Measurements from ENCODE around the gene RNF39. TPM values are rescaled to one million over a fixed set of nuclear protein-coding genes. Genes with fewer than 3 reads are reported as not detected.

RNF39 gene
- total RNA-seq, 1 donor from 2014 or later = not detected

DNA sequence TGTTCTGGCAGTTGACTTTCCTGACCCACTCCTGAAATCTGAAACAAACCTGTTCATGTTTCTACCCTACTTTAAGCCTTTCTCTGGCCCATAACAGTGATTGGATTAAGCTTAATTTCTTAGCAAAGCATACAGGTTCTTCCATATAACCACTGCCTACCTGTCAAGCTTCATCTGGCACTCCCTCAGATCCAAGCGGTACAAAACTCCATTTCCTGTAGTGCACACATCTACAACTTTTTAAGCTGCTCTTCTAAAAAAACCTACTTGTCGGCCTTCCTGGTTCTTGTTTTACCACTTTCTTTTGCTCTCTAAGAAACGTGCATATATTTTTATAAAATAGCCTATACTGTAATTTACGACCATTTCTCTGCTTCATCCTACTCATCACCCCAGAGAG, 9.5 kb downstream of the RNF39 start:
- Mint-ChIP-seq H3K4me3 (ENCODE audit: low read depth) (peak overlapping the region; percentile 93), H3K4me1 (ENCODE audit: low read depth) (peaks cover 40% of the 10 kb centered on the region), H3K27ac (peak overlapping the region; percentile 96), H3K9me3 (no peaks in the 10 kb centered on the region), H3K27me3 (ENCODE audit: low read depth) (peaks cover 5% of the 10 kb centered on the region), H3K36me3 (ENCODE audit: low read depth) (peaks cover 68% of the 10 kb centered on the region)
- intact Hi-C loops (cut with micrococcal nuclease) = loop anchor here (2.0 to 5.0 kb wide), 3 partner anchors 36 to 261 kb away; partner anchors contain the start of genes TRIM26 and TRIM39
- no peak for DNase-seq (ENCODE audit: low spot score)

DNA sequence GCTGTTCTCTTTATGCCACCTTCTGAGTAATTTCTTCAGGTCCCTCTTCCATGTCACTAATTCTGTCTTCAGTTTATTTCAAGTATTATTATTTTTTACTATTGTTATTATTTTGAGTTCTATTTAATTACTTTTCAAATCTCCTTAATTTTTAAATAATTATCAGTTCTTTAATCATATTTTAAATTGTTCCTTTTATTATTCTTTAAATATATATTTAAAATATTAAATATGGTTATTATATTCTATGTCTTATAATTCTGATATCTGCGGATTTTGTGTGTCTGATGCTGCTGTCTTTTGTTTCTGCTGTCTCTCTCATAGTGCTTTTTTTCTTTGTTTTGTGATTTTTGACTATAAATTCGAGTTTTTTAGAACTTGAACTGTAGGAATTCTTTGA, 12.3 kb downstream of the RNF39 start:
- intact Hi-C loops (cut with micrococcal nuclease) = loop anchor here (5.0 kb wide), 1 partner anchor 96 kb away; no protein-coding TSS in a partner anchor

DNA sequence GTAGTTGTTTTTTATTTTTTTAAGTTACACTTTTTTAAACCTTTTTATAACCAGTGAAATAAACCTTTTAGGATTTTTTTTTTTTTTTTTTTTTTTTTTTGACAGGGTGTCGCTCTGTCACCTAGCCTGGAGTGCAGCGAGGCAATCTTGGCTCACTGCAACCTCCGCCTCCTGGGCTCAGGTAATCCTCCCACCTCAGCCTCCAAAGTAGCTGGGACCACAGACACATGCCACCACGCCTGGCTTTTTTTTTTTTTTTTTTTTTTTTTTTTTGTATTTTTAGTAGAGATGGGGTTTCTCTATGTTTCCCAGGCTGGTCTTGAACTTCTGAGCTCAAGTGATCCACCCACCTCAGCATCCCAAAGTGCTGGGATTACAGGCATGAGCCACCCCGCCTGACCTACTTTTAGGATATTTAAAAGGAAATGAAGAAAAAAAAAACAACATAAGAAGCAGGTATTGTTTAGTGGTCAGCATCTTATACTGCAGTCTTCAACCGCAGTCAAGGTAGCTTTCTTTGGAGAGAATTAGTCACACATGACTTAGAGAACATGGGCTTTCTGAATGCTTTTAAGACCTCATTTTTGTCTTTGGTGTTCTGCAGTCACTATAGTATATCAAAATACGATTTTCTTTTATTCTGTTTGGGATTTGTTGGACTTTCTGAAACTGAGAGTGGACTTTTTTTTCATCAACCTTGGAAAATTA, 12.9 kb downstream of the RNF39 start:
- H3K4me1 Mint-ChIP-seq (ENCODE audit: low read depth) = peaks cover 43% of the 10 kb centered on the region
- H3K9me3 Mint-ChIP-seq = no peaks in the 10 kb centered on the region
- intact Hi-C loops (cut with micrococcal nuclease) = loop anchor here (5.0 kb wide), 1 partner anchor 95 kb away; no protein-coding TSS in a partner anchor
- no peaks in the 10 kb centered on the region for H3K27me3 Mint-ChIP-seq (ENCODE audit: low read depth)
- H3K36me3 Mint-ChIP-seq (ENCODE audit: low read depth) = peaks cover 36% of the 10 kb centered on the region
- peak overlapping the region; percentile 24 for H3K27ac Mint-ChIP-seq
- peak overlapping the region; percentile 99 for H3K4me3 Mint-ChIP-seq (ENCODE audit: low read depth)
- no peak for DNase-seq (ENCODE audit: low spot score)

More for the DNA sequence above, 12.3 kb downstream of the RNF39 start:
- H3K36me3 Mint-ChIP-seq (ENCODE audit: low read depth) = peaks cover 43% of the 10 kb centered on the region
- H3K4me3 Mint-ChIP-seq (ENCODE audit: low read depth) = peak overlapping the region; percentile 46
- H3K27ac Mint-ChIP-seq = no peak overlapping the region
- no peaks in the 10 kb centered on the region for H3K9me3 Mint-ChIP-seq
- no peak for DNase-seq (ENCODE audit: low spot score)
- peaks cover 50% of the 10 kb centered on the region for H3K4me1 Mint-ChIP-seq (ENCODE audit: low read depth)
- no peaks in the 10 kb centered on the region for H3K27me3 Mint-ChIP-seq (ENCODE audit: low read depth)

DNA sequence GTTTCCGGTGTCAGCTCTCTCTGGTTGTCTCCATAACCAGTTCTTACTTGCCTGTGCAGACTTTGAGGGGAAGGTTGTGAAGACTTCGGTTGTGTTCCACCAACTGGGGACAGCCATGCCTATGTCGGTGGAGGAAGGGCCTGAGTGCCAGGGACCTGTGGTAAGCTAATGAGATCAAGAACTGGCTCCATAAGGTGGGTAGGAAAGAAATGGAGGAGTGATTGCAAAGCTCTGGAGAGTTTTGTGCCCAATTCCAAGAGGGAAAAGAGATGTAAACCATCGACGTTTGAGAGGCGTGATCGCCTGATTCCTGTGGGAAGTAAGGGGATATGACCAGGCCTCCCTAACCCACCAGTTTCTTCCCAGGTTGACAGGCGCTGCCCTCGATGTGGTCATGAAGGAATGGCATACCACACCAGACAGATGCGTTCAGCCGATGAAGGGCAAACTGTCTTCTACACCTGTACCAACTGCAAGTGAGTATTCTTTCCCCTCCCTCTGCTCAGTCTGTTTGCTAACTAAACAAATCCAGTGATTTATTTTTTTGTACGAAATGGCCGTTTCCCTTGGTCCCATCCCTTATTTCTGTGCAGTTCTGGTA, 13.6 kb downstream of the RNF39 start:
- no peak for DNase-seq (ENCODE audit: low spot score)
- Mint-ChIP-seq H3K4me3 (ENCODE audit: low read depth) (peak overlapping the region; percentile 99), H3K4me1 (ENCODE audit: low read depth) (peaks cover 41% of the 10 kb centered on the region), H3K27ac (peak overlapping the region; percentile 97), H3K27me3 (ENCODE audit: low read depth) (no peaks in the 10 kb centered on the region), H3K9me3 (no peaks in the 10 kb centered on the region), H3K36me3 (ENCODE audit: low read depth) (peaks cover 36% of the 10 kb centered on the region)
- intact Hi-C loops (cut with micrococcal nuclease) = loop anchor here (5.0 kb wide), 1 partner anchor 95 kb away; no protein-coding TSS in a partner anchor

DNA sequence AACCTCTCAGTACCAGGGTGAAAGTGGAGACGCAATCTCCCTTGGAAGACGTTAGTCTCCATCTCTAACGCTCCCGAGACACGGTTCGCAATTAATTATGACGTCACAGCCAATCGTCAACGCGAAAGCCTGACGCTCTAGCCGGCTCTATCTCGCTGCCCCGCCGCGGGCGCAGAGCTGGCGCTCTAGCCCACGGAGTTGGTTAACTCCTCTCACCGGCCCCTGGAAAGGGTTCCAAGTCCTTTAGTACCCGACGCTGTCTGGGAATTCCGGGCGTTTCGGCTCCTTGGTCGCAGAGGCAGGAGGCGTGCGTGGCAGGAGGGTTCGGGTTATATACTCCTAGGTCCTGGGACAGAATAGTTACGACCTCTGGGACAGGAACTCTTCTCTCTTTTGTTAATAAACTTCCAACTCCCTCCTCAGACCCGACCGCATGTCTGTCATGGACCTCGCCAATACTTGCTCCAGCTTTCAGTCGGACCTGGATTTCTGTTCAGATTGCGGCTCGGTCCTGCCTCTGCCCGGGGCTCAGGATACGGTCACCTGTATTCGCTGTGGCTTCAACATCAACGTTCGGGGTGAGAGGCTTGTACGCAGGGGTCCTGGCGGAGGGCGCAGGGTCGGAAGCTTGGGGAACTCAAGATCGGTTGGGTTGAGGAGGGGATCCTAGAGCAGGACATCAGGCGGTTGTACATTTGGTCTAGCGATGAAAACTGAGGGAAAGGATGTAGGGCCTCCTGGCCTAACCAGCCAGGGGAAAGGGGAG, 14.3 kb downstream of the RNF39 start, which contains the start of gene POLR1H:
Gene POLR1H (plus strand): TSS at position 174 of the 766 bp plus-strand sequence. CDS start 260 bp downstream, at position 434.
- intact Hi-C loops (cut with micrococcal nuclease) = loop anchor here (5.0 kb wide), 1 partner anchor 94 kb away; no protein-coding TSS in a partner anchor

DNA sequence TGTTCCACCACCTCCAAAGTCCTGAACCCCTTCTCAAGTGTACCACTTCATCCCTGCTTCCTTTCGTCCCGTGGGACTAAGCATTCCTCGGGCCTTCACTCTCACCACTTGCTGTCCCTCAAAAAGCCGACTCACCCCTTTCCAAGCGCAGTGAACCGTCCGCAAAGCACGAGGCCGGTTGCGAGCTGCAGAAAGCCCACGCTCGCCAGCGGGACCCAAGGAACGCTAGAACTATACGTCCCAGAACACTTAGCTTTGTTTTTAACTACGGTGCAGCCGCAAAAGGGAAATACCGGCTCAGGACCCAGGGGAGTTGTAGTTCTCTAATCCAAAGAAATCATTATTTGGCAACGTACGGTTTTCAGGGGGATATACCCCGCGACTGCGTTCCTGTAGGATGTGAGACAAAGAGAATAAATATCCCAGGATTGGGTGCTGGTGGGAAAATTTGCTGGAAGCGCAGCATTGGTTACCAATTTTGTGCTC, 14.9 kb downstream of the RNF39 start:
- H3K4me1 Mint-ChIP-seq (ENCODE audit: low read depth) = peaks cover 33% of the 10 kb centered on the region
- H3K27ac Mint-ChIP-seq = peak overlapping the region; percentile 97
- DNase-seq (ENCODE audit: low spot score) = no peak
- peaks cover 37% of the 10 kb centered on the region for H3K36me3 Mint-ChIP-seq (ENCODE audit: low read depth)
- no peaks in the 10 kb centered on the region for H3K9me3 Mint-ChIP-seq
- peak overlapping the region; percentile 99 for H3K4me3 Mint-ChIP-seq (ENCODE audit: low read depth)
- intact Hi-C loops (cut with micrococcal nuclease) = loop anchor here (5.0 kb wide), 1 partner anchor 93 kb away; no protein-coding TSS in a partner anchor
- H3K27me3 Mint-ChIP-seq (ENCODE audit: low read depth) = no peaks in the 10 kb centered on the region

More for the DNA sequence above, 14.3 kb downstream of the RNF39 start, which contains the start of gene POLR1H:
- peaks cover 37% of the 10 kb centered on the region for H3K36me3 Mint-ChIP-seq (ENCODE audit: low read depth)
- peak within 1 kb of the TSS; percentile 97 for H3K27ac Mint-ChIP-seq
- H3K9me3 Mint-ChIP-seq = no peaks in the 10 kb centered on the region
- no peaks in the 10 kb centered on the region for H3K27me3 Mint-ChIP-seq (ENCODE audit: low read depth)
- peaks cover 40% of the 10 kb centered on the region for H3K4me1 Mint-ChIP-seq (ENCODE audit: low read depth)
- DNase-seq (ENCODE audit: low spot score) = peak; percentile 82
- peak within 1 kb of the TSS; percentile 99 for H3K4me3 Mint-ChIP-seq (ENCODE audit: low read depth)

DNA sequence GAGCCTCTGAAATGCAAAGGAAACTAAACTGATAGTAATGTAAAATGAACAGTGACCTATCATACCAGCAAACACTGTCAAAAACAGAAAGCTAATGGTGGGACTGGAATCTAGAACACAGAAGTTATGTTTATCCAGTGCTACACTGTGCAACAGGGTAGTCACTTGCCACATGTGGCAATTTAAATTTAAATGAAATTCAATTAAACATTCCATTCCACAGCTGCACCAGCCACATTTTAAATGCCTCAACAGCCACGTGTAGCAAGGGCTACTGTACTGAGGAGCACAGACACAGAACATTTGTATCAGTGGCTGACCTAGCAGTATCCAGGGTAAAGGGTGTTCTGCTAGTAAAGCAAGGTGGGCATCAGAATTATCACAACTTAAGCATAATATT, 20.1 kb downstream of the RNF39 start:
- peaks cover 8% of the 10 kb centered on the region for H3K36me3 Mint-ChIP-seq (ENCODE audit: low read depth)
- H3K27me3 Mint-ChIP-seq (ENCODE audit: low read depth) = no peaks in the 10 kb centered on the region
- DNase-seq (ENCODE audit: low spot score) = no peak
- H3K4me3 Mint-ChIP-seq (ENCODE audit: low read depth) = no peak overlapping the region
- intact Hi-C loops (cut with micrococcal nuclease) = no loop called here
- no peak overlapping the region for H3K27ac Mint-ChIP-seq
- no peaks in the 10 kb centered on the region for H3K9me3 Mint-ChIP-seq
- peaks cover 15% of the 10 kb centered on the region for H3K4me1 Mint-ChIP-seq (ENCODE audit: low read depth)

DNA sequence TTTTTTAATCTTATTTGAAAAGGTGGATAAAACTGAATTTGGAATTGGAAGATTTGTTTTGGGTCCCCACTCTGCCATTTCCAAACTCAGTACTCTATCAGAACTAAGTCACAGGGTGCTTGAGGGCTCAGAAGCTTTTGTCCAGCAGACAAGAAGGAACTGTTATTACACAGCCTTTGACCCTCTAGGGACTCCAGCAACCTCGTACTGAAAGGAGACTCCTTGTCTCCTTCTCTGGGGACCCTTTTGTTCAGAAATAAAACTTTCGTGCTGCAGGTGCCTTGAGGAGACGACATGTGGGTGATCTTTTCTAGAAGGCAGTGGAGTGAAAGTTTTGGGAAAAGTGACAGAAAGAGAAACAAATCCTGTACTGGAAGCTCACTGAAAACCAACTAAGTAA, 21.9 kb downstream of the RNF39 start:
- peaks cover 2% of the 10 kb centered on the region for H3K4me1 Mint-ChIP-seq (ENCODE audit: low read depth)
- no peak for DNase-seq (ENCODE audit: low spot score)
- no peaks in the 10 kb centered on the region for H3K27me3 Mint-ChIP-seq (ENCODE audit: low read depth)
- no peak overlapping the region for H3K27ac Mint-ChIP-seq
- H3K36me3 Mint-ChIP-seq (ENCODE audit: low read depth) = peaks cover 8% of the 10 kb centered on the region
- no peaks in the 10 kb centered on the region for H3K9me3 Mint-ChIP-seq
- intact Hi-C loops (cut with micrococcal nuclease) = no loop called here
- no peak overlapping the region for H3K4me3 Mint-ChIP-seq (ENCODE audit: low read depth)

DNA sequence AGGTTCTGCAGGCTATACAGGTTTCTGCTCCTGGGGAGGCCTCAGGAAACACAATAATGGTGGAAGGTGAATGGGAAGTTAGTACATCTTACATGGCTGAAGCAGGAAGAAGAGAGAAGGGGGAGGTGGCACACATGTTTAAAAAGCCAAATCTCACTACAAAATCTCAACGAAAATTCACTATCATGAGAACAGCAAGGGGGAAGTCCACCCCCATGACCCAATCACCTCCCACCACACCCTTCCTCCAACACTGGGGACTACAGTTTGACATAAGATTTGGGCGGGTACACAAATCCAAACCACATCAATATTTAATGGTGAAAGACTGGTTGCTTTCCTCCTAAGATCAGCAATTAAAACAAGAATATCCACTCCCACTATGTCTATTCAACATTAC, 28.3 kb downstream of the RNF39 start:
- H3K27ac Mint-ChIP-seq = no peak overlapping the region
- H3K4me1 Mint-ChIP-seq (ENCODE audit: low read depth) = peaks cover 22% of the 10 kb centered on the region
- H3K36me3 Mint-ChIP-seq (ENCODE audit: low read depth) = no peaks in the 10 kb centered on the region
- DNase-seq (ENCODE audit: low spot score) = no peak
- no peaks in the 10 kb centered on the region for H3K9me3 Mint-ChIP-seq
- H3K27me3 Mint-ChIP-seq (ENCODE audit: low read depth) = no peaks in the 10 kb centered on the region
- no peak overlapping the region for H3K4me3 Mint-ChIP-seq (ENCODE audit: low read depth)
- intact Hi-C loops (cut with micrococcal nuclease) = no loop called here

DNA sequence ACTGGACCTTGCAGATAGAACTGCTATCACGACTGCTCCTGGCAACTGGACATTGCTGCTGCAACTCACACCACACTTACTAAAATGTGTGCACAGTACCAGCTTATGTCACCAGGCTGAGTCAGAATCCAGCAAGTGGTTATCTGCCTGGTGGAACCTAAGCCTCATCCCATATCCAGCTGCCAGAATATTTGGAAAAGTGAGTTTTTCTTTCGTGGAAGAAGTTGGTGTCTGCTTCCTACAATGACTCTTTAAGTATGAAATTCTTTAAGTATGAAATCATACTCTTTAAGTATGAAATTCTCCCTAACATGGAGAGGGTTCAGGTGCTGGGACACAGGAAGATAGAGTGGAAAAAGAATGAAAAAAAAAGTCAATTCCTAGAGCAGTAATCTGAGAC, 30.9 kb downstream of the RNF39 start:
- H3K4me3 Mint-ChIP-seq (ENCODE audit: low read depth) = no peak overlapping the region
- H3K36me3 Mint-ChIP-seq (ENCODE audit: low read depth) = no peaks in the 10 kb centered on the region
- H3K4me1 Mint-ChIP-seq (ENCODE audit: low read depth) = peaks cover 23% of the 10 kb centered on the region
- no peak for DNase-seq (ENCODE audit: low spot score)
- intact Hi-C loops (cut with micrococcal nuclease) = no loop called here
- H3K9me3 Mint-ChIP-seq = no peaks in the 10 kb centered on the region
- no peaks in the 10 kb centered on the region for H3K27me3 Mint-ChIP-seq (ENCODE audit: low read depth)
- no peak overlapping the region for H3K27ac Mint-ChIP-seq

DNA sequence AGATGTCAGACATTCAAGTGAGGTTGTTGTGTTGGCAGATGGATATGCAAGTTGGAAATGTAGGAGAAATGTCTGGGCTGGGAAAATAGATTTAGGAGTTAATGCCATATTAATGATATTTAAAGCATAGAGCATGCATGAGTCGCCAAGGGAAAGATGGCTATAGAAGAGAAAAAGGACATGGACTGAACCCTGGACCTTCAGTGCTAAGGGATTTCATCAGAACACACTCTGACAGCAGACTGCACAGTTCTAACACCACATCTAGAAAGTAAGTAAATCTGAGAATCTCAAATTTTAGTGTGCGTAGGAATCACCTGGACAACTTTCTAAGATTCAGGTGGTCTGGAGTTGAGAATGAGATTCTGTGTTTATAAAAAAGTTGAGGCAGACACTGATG, 31.8 kb downstream of the RNF39 start:
- Mint-ChIP-seq H3K4me1 (ENCODE audit: low read depth) (peaks cover 23% of the 10 kb centered on the region), H3K27me3 (ENCODE audit: low read depth) (no peaks in the 10 kb centered on the region), H3K4me3 (ENCODE audit: low read depth) (no peak overlapping the region), H3K9me3 (no peaks in the 10 kb centered on the region), H3K27ac (no peak overlapping the region), H3K36me3 (ENCODE audit: low read depth) (no peaks in the 10 kb centered on the region)
- intact Hi-C loops (cut with micrococcal nuclease) = no loop called here
- DNase-seq (ENCODE audit: low spot score) = no peak

DNA sequence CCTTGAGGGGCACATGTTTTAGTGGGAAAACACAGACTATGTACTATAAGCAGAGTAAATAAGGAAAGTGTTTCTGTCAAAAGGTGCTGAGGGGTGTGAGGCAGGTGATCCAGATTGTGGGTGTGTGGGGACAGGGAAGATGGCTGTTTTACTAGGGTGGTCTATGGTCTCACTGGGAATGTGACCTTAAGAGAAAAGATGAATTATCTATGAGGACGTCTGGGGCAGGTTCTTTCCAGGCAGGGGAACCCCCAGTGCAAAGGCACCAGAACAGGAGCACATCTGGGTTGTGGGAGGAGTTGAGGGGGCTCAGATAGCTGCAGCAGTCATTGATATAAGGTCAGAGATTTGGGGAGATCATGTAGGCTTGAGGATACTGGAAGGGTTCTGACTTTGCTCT, 32.7 kb downstream of the RNF39 start:
- peaks cover 23% of the 10 kb centered on the region for H3K4me1 Mint-ChIP-seq (ENCODE audit: low read depth)
- no peak overlapping the region for H3K27ac Mint-ChIP-seq
- DNase-seq (ENCODE audit: low spot score) = no peak
- no peaks in the 10 kb centered on the region for H3K9me3 Mint-ChIP-seq
- intact Hi-C loops (cut with micrococcal nuclease) = no loop called here
- H3K27me3 Mint-ChIP-seq (ENCODE audit: low read depth) = no peaks in the 10 kb centered on the region
- H3K4me3 Mint-ChIP-seq (ENCODE audit: low read depth) = no peak overlapping the region
- no peaks in the 10 kb centered on the region for H3K36me3 Mint-ChIP-seq (ENCODE audit: low read depth)
